ENCODE measurements around the gene UCK1.

DNA sequence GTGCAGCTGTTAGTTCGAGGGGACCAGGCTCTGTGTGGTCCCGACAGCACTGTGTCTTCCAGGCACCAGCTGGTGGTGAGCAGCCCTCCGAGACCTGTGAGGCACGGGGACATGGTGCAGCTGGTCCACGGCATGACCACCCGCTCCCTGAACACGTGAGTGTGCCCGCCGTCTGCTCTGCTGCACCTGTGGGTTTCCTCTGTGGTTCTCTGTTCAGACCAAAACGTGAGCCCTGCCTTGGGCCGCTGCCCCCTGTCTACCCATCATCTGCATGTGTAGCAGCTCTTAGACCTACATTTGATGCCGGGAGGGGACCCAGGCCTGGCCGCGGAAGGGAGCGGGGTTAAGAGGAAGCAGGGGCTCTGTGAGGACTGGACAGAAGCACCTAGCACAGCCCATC lies 17.9 kb downstream of the UCK1 start:
- TF ChIP-seq POLR2A (IDR thresholded peaks at IDR 0.05; ENCODE audit: extremely low read depth, insufficient read length) (no peak), MYC (IDR thresholded peaks at IDR 0.05; ENCODE audit: low read depth, low read length) (no peak)
